ENCODE measurements around the gene FCRL3. TPM values are rescaled to one million over a fixed set of nuclear protein-coding genes. Genes with fewer than 3 reads are reported as not detected.

Gene FCRL3
- total and polyA plus RNA-seq, 2 experiments from 2014 or later = not detected

DNA sequence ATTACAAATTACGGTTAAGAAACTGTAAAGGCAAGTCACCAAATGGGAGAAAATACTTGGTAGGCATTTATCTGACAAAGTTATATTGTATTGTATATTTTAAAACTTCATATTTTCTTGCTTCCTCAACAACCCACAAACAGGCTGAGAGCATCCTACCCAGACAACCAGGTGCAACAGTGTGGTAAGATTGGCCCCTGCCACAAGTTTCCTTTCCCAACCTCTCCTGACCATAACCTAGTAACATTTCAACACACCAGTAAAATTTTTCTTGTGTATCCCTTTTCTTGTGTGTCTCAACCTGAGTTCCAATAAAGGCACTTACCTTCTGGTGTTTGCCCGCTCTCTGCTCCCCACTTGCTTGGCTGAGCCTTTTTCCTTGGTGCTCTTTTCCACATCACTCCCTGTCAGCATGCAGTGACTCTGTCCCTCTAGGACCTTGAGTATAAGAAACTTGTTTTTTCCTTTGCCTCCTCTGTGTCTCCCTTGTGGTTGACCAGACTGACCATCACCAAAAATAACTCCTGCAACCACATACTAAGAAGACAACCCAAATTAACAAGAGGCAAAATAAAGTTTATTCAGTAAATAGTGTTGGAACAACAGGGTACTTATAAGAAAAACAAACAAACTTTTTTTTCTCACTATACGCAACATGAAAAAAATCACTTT is 40.9 kb downstream of the FCRL3 start:
- H3K4me3 ChIP-seq = no peak overlapping the region
- WGBS (ENCODE audit: low lambda C conversion rate, missing lambda C conversion rate) = 93% methylated on average over 3 of the region's 3 CpGs
- no peak overlapping the region for H3K4me2 ChIP-seq
- H3K36me3 ChIP-seq (replicated peaks; ENCODE audit: insufficient read depth, low read depth) = no peaks in the 10 kb centered on the region
- H4K20me1 ChIP-seq (ENCODE audit: insufficient read depth, poor library complexity, severe bottlenecking) = no peaks in the 10 kb centered on the region
- no peaks in the 10 kb centered on the region for H3K9me3 ChIP-seq (ENCODE audit: low read depth)
- H3K9me2 ChIP-seq (replicated peaks; ENCODE audit: insufficient read depth) = no peaks in the 10 kb centered on the region
- no peak overlapping the region for H2AFZ ChIP-seq
- no peaks in the 10 kb centered on the region for H3K27me3 ChIP-seq
- DNase-seq (ENCODE audit: low spot score) = no peak
- no peak overlapping the region for H3K27ac ChIP-seq
- no peaks in the 10 kb centered on the region for H3K79me2 ChIP-seq
- no peak for TF ChIP-seq CTCF (IDR thresholded peaks at IDR 0.05; ENCODE audit: poor library complexity)
- TF ChIP-seq EZH2 (IDR thresholded peaks at IDR 0.05; ENCODE audit: borderline replicate concordance) = no peak
- TF ChIP-seq EZH2phosphoT487 (IDR thresholded peaks at IDR 0.05; ENCODE audit: low read depth, severe bottlenecking, unreplicated experiment) = no peak
- no peaks in the 10 kb centered on the region for H3K4me1 ChIP-seq (ENCODE audit: insufficient read depth)

DNA sequence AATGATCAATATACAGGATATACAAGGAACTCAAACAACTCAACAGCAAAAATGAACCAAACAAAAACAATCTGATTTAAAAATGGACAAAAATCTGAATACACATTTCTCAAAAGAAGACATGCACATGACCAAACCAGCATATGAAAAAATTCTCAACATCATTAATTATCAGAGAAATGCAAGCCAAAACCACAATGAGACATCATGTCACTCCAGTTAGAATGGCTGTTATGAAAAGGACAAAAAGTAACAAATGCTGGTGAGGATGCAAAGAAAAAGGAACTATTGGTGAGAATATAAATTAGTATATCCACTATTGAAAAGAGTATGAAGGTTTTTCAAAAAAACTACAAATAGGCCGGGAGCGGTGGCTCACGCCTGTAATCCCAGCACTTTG is 42.0 kb downstream of the FCRL3 start:
- H3K79me2 ChIP-seq = no peaks in the 10 kb centered on the region
- H3K4me3 ChIP-seq = no peak overlapping the region
- WGBS (ENCODE audit: low lambda C conversion rate, missing lambda C conversion rate) = 97% methylated on average over 3 of the region's 3 CpGs
- no peaks in the 10 kb centered on the region for H3K36me3 ChIP-seq (replicated peaks; ENCODE audit: insufficient read depth, low read depth)
- no peaks in the 10 kb centered on the region for H3K9me3 ChIP-seq (ENCODE audit: low read depth)
- no peaks in the 10 kb centered on the region for H4K20me1 ChIP-seq (ENCODE audit: insufficient read depth, poor library complexity, severe bottlenecking)
- TF ChIP-seq EZH2 (IDR thresholded peaks at IDR 0.05; ENCODE audit: borderline replicate concordance) = no peak
- TF ChIP-seq EZH2phosphoT487 (IDR thresholded peaks at IDR 0.05; ENCODE audit: low read depth, severe bottlenecking, unreplicated experiment) = no peak
- no peak for TF ChIP-seq CTCF (IDR thresholded peaks at IDR 0.05; ENCODE audit: poor library complexity)
- no peak for DNase-seq (ENCODE audit: low spot score)
- H3K9me2 ChIP-seq (replicated peaks; ENCODE audit: insufficient read depth) = no peaks in the 10 kb centered on the region
- no peak overlapping the region for H3K4me2 ChIP-seq
- H3K4me1 ChIP-seq (ENCODE audit: insufficient read depth) = no peaks in the 10 kb centered on the region
- no peaks in the 10 kb centered on the region for H3K27me3 ChIP-seq
- H2AFZ ChIP-seq = no peak overlapping the region
- no peak overlapping the region for H3K27ac ChIP-seq

- H3K27ac ChIP-seq = no peak overlapping the region
- H3K27me3 ChIP-seq = peaks cover 9% of the 10 kb centered on the region
- H4K20me1 ChIP-seq (ENCODE audit: insufficient read depth, poor library complexity, severe bottlenecking) = no peaks in the 10 kb centered on the region
- H3K79me2 ChIP-seq = no peaks in the 10 kb centered on the region
- no peaks in the 10 kb centered on the region for H3K9me2 ChIP-seq (replicated peaks; ENCODE audit: insufficient read depth)
- no peak overlapping the region for H2AFZ ChIP-seq
- 84% methylated on average over 3 of the region's 3 CpGs for WGBS (ENCODE audit: low lambda C conversion rate, missing lambda C conversion rate)
- H3K4me1 ChIP-seq (ENCODE audit: insufficient read depth) = no peaks in the 10 kb centered on the region
- no peaks in the 10 kb centered on the region for H3K36me3 ChIP-seq (replicated peaks; ENCODE audit: insufficient read depth, low read depth)
- no peak overlapping the region for H3K4me2 ChIP-seq
- DNase-seq (ENCODE audit: low spot score) = no peak
- H3K9me3 ChIP-seq (ENCODE audit: low read depth) = no peaks in the 10 kb centered on the region
- H3K4me3 ChIP-seq = no peak overlapping the region
- TF ChIP-seq EZH2 (IDR thresholded peaks at IDR 0.05; ENCODE audit: borderline replicate concordance) (no peak), EZH2phosphoT487 (IDR thresholded peaks at IDR 0.05; ENCODE audit: low read depth, severe bottlenecking, unreplicated experiment) (no peak), CTCF (IDR thresholded peaks at IDR 0.05; ENCODE audit: poor library complexity) (no peak)
Observed at GRCh38 chr1:157653494-157653873, 47.1 kb downstream of the FCRL3 start.
